Measurements from ENCODE around the gene IFT80. TPM values are rescaled to one million over a fixed set of nuclear protein-coding genes. Genes with fewer than 3 reads are reported as not detected.

The IFT80 gene
- total RNA-seq, 4 donors from 2014 or later, result 10.5 to 35.5 (median 15.4) TPM

GRCh38 chr3:160346511-160346910, 52.5 kb downstream of the IFT80 start:
- Histone ChIP-seq H3K36me3 (no peaks in the 10 kb centered on the region), H3K27ac (no peak overlapping the region), H3K9me3 (no peaks in the 10 kb centered on the region), H3K27me3 (no peaks in the 10 kb centered on the region), H3K4me3 (no peak overlapping the region), H3K4me1 (no peaks in the 10 kb centered on the region)
- TF ChIP-seq POLR2A (IDR thresholded peaks at IDR 0.05), result no peak
- TF ChIP-seq, protein P1, sequence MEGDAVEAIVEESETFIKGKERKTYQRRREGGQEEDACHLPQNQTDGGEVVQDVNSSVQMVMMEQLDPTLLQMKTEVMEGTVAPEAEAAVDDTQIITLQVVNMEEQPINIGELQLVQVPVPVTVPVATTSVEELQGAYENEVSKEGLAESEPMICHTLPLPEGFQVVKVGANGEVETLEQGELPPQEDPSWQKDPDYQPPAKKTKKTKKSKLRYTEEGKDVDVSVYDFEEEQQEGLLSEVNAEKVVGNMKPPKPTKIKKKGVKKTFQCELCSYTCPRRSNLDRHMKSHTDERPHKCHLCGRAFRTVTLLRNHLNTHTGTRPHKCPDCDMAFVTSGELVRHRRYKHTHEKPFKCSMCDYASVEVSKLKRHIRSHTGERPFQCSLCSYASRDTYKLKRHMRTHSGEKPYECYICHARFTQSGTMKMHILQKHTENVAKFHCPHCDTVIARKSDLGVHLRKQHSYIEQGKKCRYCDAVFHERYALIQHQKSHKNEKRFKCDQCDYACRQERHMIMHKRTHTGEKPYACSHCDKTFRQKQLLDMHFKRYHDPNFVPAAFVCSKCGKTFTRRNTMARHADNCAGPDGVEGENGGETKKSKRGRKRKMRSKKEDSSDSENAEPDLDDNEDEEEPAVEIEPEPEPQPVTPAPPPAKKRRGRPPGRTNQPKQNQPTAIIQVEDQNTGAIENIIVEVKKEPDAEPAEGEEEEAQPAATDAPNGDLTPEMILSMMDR (IDR thresholded peaks at IDR 0.05), result no peak
- no peak for DNase-seq

DNA sequence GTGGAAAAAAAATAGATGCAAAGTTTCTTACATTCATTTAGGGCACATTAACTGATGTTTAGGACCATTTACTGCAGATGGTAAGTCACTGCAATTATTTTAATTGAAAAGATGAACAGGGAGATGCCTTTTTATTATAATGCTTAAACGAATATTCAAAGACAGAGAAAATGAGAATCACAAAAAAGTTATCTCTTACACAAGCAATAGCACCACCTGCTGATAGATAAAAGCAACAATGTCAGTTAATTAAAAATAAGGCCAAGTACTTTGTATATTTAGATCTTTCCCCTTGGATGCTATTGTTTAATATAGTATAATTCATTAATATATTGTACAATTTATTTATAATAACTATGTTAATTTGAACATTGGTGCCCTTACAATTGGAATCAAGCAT, 55.9 kb downstream of the IFT80 start:
- Histone ChIP-seq H3K9me3 (no peaks in the 10 kb centered on the region), H3K4me3 (no peak overlapping the region), H3K27ac (no peak overlapping the region), H3K4me1 (no peaks in the 10 kb centered on the region), H3K36me3 (no peaks in the 10 kb centered on the region), H3K27me3 (no peaks in the 10 kb centered on the region)
- TF ChIP-seq, protein P1 (IDR thresholded peaks at IDR 0.05), result peak in 5 of 6 experiments; percentile 20 to 59 (median 49)
- TF ChIP-seq POLR2A (IDR thresholded peaks at IDR 0.05), result no peak
- DNase-seq, result no peak

- Histone ChIP-seq H3K27ac (no peak overlapping the region), H3K4me3 (no peak overlapping the region), H3K36me3 (no peaks in the 10 kb centered on the region), H3K27me3 (no peaks in the 10 kb centered on the region), H3K4me1 (no peaks in the 10 kb centered on the region), H3K9me3 (no peaks in the 10 kb centered on the region)
- TF ChIP-seq, protein P1 (IDR thresholded peaks at IDR 0.05), result no peak
- no peak for TF ChIP-seq POLR2A (IDR thresholded peaks at IDR 0.05)
- no peak for DNase-seq
Observed at GRCh38 chr3:160340351-160340750, 58.7 kb downstream of the IFT80 start.

DNA sequence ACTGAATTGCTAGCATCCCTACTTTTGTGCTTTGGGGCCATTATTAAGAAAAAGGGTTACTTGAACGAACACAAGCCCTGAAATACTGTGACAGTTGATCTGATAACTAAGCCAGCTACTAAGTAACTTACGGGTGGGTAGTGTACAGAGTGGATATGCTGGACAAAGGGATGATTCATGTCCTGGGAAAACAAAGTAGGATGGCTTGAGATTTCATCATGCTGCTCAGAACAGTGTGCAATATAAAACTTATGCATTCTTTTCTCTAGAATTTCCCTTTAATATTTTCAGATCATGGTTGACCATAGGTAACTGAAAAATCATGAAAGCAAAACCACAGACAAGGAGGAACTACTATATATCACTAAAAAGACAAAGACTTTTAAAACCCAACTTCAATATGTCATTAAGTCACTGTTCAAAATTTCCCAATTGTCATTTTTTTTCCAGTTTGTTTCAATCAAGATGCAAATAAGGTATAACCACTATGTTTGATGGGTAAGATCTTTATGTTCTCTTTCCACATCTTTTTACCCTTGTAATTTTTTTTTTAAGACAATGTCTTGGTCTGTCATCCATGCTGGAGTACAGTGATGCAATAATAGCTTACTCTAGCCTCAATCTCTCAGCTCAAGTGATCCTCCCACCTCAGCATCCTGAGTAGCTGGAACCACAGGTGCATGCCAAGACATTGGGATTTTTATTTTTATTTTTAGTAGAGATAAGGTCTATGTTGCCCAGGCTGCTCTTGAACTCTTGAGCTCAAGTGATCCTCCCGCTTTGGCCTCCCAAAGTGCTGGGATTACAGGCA, 67.7 kb downstream of the IFT80 start:
- Histone ChIP-seq H3K4me1 (no peaks in the 10 kb centered on the region), H3K9me3 (no peaks in the 10 kb centered on the region), H3K4me3 (no peak overlapping the region), H3K27ac (no peak overlapping the region), H3K36me3 (no peaks in the 10 kb centered on the region), H3K27me3 (no peaks in the 10 kb centered on the region)
- no peak for DNase-seq
- TF ChIP-seq, protein P1 (IDR thresholded peaks at IDR 0.05), result no peak
- no peak for TF ChIP-seq POLR2A (IDR thresholded peaks at IDR 0.05)

DNA sequence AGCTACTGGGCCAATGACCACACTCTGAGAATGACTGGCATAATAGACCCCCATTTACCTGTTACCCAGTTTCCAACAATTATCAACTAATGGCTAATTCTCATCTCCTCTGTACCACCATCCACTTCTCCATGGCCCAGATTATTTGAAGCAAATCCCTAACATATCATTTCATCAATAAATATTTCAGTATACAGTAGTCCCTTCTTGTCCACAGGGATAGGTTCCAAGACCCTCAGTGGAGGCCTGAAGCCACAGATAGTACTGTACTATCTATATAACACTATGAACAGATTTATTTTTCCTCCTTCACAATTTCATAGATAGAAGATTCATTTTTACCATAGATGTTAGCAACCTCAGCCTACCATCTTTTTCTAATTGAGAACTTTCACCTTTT, 68.3 kb downstream of the IFT80 start:
- no peak for TF ChIP-seq POLR2A (IDR thresholded peaks at IDR 0.05)
- TF ChIP-seq, protein P1 (IDR thresholded peaks at IDR 0.05), result no peak
- Histone ChIP-seq H3K36me3 (no peaks in the 10 kb centered on the region), H3K27me3 (no peaks in the 10 kb centered on the region), H3K9me3 (no peaks in the 10 kb centered on the region), H3K4me1 (no peaks in the 10 kb centered on the region), H3K4me3 (no peak overlapping the region), H3K27ac (no peak overlapping the region)
- DNase-seq, result no peak

Data from Peyer's patch (tissue), 4 donors.